Stimulated activated CD4-positive, alpha-beta T cell treated with anti-CD3 and anti-CD28 coated beads, Interleukin-2, amount 100 ng/mL, for 4 hours (primary cell): ENCODE results near the gene LYRM4.

Experiments used
- DNase-seq: peaks from one replicate; pipeline ENCODE4 v3.0.0-alpha.2; 2020; ENCODE audit warnings: low read depth

LYRM4 gene

GRCh38 chr6:5205877-5206850 lies 54.6 kb downstream of the LYRM4 start:
- DNase-seq = no peak

GRCh38 chr6:5205035-5205507 lies 55.7 kb downstream of the LYRM4 start:
- DNase-seq = no peak

- no peak for DNase-seq
These were observed 56.4 kb downstream of the LYRM4 start for GRCh38 chr6:5204376-5204775.

GRCh38 chr6:5203546-5203945 lies 57.2 kb downstream of the LYRM4 start:
- DNase-seq = no peak

GRCh38 chr6:5202941-5203340 lies 57.8 kb downstream of the LYRM4 start:
- no peak for DNase-seq

GRCh38 chr6:5202206-5202605 lies 58.5 kb downstream of the LYRM4 start:
- DNase-seq = no peak

GRCh38 chr6:5201271-5201670 lies 59.5 kb downstream of the LYRM4 start:
- no peak for DNase-seq

- DNase-seq = no peak
These were observed 61.0 kb downstream of the LYRM4 start for GRCh38 chr6:5199702-5200101.

- DNase-seq = no peak
These were observed 61.5 kb downstream of the LYRM4 start for GRCh38 chr6:5199283-5199682.

GRCh38 chr6:5197084-5197483 lies 63.7 kb downstream of the LYRM4 start:
- DNase-seq = no peak

GRCh38 chr6:5192135-5192794 lies 68.5 kb downstream of the LYRM4 start:
- no peak for DNase-seq

- no peak for DNase-seq
These were observed 69.0 kb downstream of the LYRM4 start for GRCh38 chr6:5191722-5192121.

GRCh38 chr6:5191222-5191621 lies 69.5 kb downstream of the LYRM4 start:
- no peak for DNase-seq

GRCh38 chr6:5190507-5190906 lies 70.2 kb downstream of the LYRM4 start:
- no peak for DNase-seq

- no peak for DNase-seq
These were observed 72.1 kb downstream of the LYRM4 start for GRCh38 chr6:5188646-5189045.

GRCh38 chr6:5184878-5185277 lies 75.9 kb downstream of the LYRM4 start:
- DNase-seq = no peak

- DNase-seq = no peak
These were observed 76.5 kb downstream of the LYRM4 start for GRCh38 chr6:5184218-5184617.

GRCh38 chr6:5181510-5182317 lies 79.0 kb downstream of the LYRM4 start:
- no peak for DNase-seq

GRCh38 chr6:5180636-5181035 lies 80.1 kb downstream of the LYRM4 start:
- no peak for DNase-seq

- no peak for DNase-seq
These were observed 80.8 kb downstream of the LYRM4 start for GRCh38 chr6:5179917-5180316.

- no peak for DNase-seq
These were observed 81.9 kb downstream of the LYRM4 start for GRCh38 chr6:5178806-5179205.

- no peak for DNase-seq
These were observed 85.1 kb downstream of the LYRM4 start for GRCh38 chr6:5175635-5176034.
